Uterus (tissue), 2 donors: ENCODE results near the gene ADAM23.

Experiments used
- POLR2A ChIP-seq, 2 donors: fragments of 450-650 bp; IDR thresholded peaks; one replicate each; pipeline ENCODE4 v1.6.1; 2016; ENCODE audit warnings: antibody characterized with exemption in 2 of 2, mild to moderate bottlenecking in 1 of 2, moderate library complexity in 1 of 2
- TF ChIP-seq, protein P1 (sequence below), 4 experiments: fragments of 200-600 bp in 2 of 4; fragments of 450-650 bp in 2 of 4; sonication (generic) in 2 of 4; IDR thresholded peaks; one replicate each; pipeline ENCODE4 v1.5.1; 2016 to 2019; ENCODE audit warnings: antibody characterized with exemption in 4 of 4, mild to moderate bottlenecking in 2 of 4, moderate library complexity in 1 of 4

DNA sequence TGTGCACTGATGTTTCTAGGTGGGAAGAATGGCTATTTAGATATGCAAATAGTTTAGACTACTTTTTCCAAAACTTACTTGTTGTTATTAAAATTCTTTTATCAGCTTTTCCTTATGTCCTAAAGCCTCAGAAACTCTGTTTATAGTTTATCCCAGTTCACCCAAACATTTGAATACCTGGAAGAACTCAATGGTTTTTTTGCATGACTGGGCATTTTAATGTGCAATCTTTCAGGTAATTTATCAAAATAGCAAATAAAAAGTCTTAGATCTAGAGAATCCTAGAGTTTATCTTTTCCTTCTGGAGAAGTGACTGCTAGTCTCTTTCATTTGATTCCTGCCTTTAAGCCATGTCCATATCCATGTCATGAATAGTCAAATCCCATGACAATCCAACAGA, 9.6 kb upstream of the ADAM23 start:
- no peak for TF ChIP-seq POLR2A (IDR thresholded peaks at IDR 0.05)
- TF ChIP-seq, protein P1, sequence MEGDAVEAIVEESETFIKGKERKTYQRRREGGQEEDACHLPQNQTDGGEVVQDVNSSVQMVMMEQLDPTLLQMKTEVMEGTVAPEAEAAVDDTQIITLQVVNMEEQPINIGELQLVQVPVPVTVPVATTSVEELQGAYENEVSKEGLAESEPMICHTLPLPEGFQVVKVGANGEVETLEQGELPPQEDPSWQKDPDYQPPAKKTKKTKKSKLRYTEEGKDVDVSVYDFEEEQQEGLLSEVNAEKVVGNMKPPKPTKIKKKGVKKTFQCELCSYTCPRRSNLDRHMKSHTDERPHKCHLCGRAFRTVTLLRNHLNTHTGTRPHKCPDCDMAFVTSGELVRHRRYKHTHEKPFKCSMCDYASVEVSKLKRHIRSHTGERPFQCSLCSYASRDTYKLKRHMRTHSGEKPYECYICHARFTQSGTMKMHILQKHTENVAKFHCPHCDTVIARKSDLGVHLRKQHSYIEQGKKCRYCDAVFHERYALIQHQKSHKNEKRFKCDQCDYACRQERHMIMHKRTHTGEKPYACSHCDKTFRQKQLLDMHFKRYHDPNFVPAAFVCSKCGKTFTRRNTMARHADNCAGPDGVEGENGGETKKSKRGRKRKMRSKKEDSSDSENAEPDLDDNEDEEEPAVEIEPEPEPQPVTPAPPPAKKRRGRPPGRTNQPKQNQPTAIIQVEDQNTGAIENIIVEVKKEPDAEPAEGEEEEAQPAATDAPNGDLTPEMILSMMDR (IDR thresholded peaks at IDR 0.05), result no peak
